ENCODE measurements around the gene VTCN1. TPM values are rescaled to one million over a fixed set of nuclear protein-coding genes. Genes with fewer than 3 reads are reported as not detected.

VTCN1 gene
- total and polyA plus RNA-seq, 2 donors (not counting 3 experiments of a cell fraction or from before 2014, with no cell fraction given), result not detected

- H3K4me1 ChIP-seq (ENCODE audit: control insufficient read depth, extremely low read depth, insufficient read depth, low read length), result peaks cover 10% of the 10 kb centered on the region
- H3K27ac ChIP-seq (ENCODE audit: insufficient read depth, low read depth, low read length), result peak within 1 kb of the TSS; percentile 90
- TF ChIP-seq EZH2 (IDR thresholded peaks at IDR 0.05; ENCODE audit: borderline replicate concordance, low read depth, low read length, severe bottlenecking), result no peak
- TF ChIP-seq POLR2A (IDR thresholded peaks at IDR 0.05; ENCODE audit: low read depth, low read length), result peak; percentile 56
- TF ChIP-seq POLR2AphosphoS5 (IDR thresholded peaks at IDR 0.05; ENCODE audit: insufficient read depth, low read depth, low read length), result peak; percentile 44
- no peak for TF ChIP-seq GATA2 (IDR thresholded peaks at IDR 0.05; ENCODE audit: insufficient read depth, insufficient read length, low read depth, low read length)
- no peak for TF ChIP-seq JUN (IDR thresholded peaks at IDR 0.05; ENCODE audit: borderline replicate concordance, insufficient read depth, insufficient read length, low read depth)
- no peak for TF ChIP-seq MYC (IDR thresholded peaks at IDR 0.05; ENCODE audit: low read depth, low read length)
- TF ChIP-seq FOS (IDR thresholded peaks at IDR 0.05; ENCODE audit: borderline replicate concordance, insufficient read depth, low read length), result no peak
- TF ChIP-seq MAX (IDR thresholded peaks at IDR 0.05; ENCODE audit: insufficient read depth, insufficient read length), result peak; percentile 88
- TF ChIP-seq CTCF (IDR thresholded peaks at IDR 0.05; ENCODE audit: extremely low read depth in 1 of 2, insufficient read depth in 1 of 2, low read depth in 1 of 2, low read length in 2 of 2), result peak; percentile 88 to 91
- peak within 1 kb of the TSS; percentile 48 to 86 (median 74) for H3K4me3 ChIP-seq (replicated peaks in 1 of 3; ENCODE audit: insufficient read depth in 1 of 3, low read depth in 1 of 3, low read length in 3 of 3)
- POLR2A ChIA-PET, result interaction anchor here (1.1 kb wide), 1 partner anchor 29 kb away, joined by 5 read pairs; no protein-coding TSS in a partner anchor
- FAIRE-seq (peak; percentile 92), DNase-seq (ENCODE audit: low read depth, low spot score) (peak; percentile 98)
- H3K36me3 ChIP-seq (ENCODE audit: control insufficient read depth in 2 of 2, extremely low read depth in 1 of 2, insufficient read depth in 2 of 2, low read length in 2 of 2), result no peaks in the 10 kb centered on the region
- H3K9me1 ChIP-seq (replicated peaks; ENCODE audit: control insufficient read depth, extremely low read depth, insufficient read depth, low read length), result no peaks in the 10 kb centered on the region
- peak within 1 kb of the TSS; percentile 94 for H3K9ac ChIP-seq (replicated peaks; ENCODE audit: extremely low read depth, insufficient read depth, low read length)
- peak within 1 kb of the TSS; percentile 87 for H3K4me2 ChIP-seq (ENCODE audit: insufficient read depth, low read length)
- BruUV-seq (replicated peaks), result TSS peak; percentile 79
- H3K9me3 ChIP-seq (replicated peaks; ENCODE audit: control insufficient read depth, insufficient read depth, low read length), result no peaks in the 10 kb centered on the region
- peaks cover 11 to 25% of the 10 kb centered on the region in 2 experiments for H3K27me3 ChIP-seq (ENCODE audit: control insufficient read depth in 2 of 2, insufficient read depth in 2 of 2, low read length in 2 of 2)
- no peaks in the 10 kb centered on the region for H4K20me1 ChIP-seq (replicated peaks; ENCODE audit: control insufficient read depth, extremely low read depth, insufficient read depth, low read length)
- H2AFZ ChIP-seq (ENCODE audit: low read depth, low read length), result peak within 1 kb of the TSS; percentile 97
- dilution Hi-C loops (cut with MboI; ENCODE audit: extremely low pct_ligation_motif_present, low sequenced_read_pairs) (no loop called here), intact Hi-C loops (cut with micrococcal nuclease) (loop anchor here (1.0 to 10.0 kb wide), 6 partner anchors 27 to 633 kb away; partner anchors contain the start of genes CD58 and MAN1A2)
- CTCF ChIA-PET, result interaction anchor here (0.9 to 6.2 kb wide), 15 partner anchors 8 to 632 kb away, joined by 3 to 58 read pairs (median 5); partner anchors contain the start of gene TTF2
- H3K79me2 ChIP-seq (ENCODE audit: control insufficient read depth, insufficient read depth, low read length), result no peaks in the 10 kb centered on the region
These were observed 89.0 kb downstream of the VTCN1 start, which contains the start of gene TRIM45 for GRCh38 chr1:117121589-117122329. Gene TRIM45 (minus strand): TSS chr1:117121749. CDS start chr1:117121201, 548 bp downstream.
